HG02870 (cell line): ENCODE measurements around the gene GAPVD1.

Experiments used
- ATAC-seq: cut with Tn5 transposase; IDR thresholded peaks from one replicate; pipeline ENCODE4 v1.9.1; 2021; ENCODE audit warnings: mild to moderate bottlenecking, moderate library complexity; ENCODE audit not compliant: unreplicated experiment

Gene GAPVD1

DNA sequence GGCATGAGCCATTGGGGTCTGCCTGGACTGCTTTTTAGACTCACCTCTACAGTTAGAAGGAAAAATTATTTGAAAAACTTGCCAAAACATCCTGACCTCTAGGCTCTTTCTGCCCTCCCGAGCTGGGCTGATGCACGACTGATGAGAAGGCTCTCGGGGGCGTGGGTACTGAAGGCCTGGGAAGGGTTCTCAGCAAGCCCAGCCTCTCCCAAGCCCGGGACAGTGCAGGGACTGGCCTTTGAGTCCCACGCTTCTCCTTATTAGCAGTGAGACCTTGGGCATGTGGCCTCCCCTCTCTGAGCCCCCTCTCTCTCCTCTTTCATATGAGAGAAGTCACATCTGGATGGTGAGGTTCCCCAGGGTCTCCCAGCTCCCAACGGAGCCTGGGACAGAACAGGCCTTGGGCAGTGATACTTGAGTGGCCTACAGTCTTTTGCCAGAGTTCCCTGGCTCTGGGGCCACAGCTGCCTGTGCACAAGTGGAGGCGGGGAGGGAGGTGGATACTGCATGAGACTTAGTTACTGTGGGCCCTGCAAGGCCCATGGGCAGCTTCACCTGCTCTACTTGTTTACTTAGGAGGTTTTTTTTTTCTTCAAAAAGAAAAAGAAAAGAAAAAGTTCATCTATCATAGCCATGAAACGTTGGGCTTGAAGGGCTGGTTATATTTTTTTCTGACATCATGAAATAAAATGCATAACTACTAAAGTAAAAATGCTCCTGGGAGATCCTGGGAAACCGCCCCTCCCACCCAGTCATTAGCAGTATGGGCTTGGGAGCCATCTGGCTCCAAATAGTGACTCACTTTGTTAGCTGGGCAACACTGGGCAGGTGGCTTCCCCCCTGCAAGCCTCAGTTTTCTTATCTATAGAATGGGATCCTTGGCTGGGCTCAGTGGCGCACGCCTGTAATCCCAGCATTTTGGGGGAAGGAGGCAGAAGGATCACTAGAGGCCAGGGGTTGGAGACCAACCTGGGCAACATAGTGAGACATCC, 139.4 kb downstream of the GAPVD1 start:
- no peak for ATAC-seq

DNA sequence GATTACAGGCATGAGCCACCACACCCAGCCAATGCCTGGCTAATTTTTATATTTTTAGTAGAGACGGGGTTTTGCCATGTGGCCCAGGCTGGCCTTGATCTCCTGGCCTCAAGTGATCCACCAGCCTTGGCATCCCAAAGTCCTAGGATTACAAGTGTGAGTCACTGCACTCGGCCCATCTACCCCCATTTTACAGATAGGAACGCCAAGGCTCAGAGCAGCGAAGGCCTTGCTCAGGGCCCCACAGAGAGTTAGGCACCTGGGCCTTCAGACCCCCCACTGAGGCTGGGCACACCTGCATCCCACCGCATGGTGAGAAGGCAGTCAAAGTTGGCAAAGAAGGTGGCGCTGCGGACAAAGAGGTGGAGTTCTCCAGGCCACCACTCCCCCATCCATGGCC, 143.1 kb downstream of the GAPVD1 start:
- no peak for ATAC-seq

DNA sequence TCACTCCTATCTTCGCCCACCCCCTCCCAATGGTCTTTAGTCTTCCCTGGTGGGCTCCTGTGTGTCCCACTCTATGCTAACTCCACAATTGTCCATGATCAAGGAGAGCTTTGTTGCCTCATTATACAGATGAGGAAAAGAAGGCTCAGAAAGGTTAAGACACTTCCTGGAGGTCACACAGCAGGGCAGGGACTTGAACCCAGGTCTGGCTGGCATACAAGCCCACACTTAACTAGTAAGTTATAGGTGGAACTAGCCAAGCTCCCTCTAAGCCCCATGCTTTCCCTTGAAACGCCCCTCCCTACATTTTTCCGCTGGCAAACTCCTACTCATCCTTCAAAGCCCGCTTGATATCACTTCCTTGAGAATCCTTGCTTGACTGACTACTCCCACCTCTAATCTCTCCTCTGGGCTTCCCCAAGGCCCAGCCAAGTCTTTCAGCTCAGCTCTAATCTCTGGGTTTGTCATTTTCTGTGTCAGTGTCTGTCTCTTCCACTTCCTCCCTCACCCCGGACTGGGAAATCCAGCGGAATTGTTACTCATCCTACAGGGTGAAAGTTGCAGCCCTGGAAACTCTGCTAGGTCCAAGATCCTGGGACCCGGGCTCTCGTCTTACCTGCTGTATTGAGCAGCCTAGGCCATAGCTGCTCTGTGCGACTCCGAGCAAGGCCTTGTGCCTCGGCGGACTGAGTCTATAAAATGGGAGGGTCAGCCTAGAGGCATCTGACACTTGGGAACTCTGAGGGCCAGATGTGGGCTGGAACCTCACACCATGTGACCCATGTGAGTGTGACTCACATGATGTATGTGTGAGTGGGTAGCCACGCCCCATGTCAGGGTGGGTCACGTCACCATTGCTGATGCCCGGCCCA, 144.5 kb downstream of the GAPVD1 start:
- no peak for ATAC-seq

DNA sequence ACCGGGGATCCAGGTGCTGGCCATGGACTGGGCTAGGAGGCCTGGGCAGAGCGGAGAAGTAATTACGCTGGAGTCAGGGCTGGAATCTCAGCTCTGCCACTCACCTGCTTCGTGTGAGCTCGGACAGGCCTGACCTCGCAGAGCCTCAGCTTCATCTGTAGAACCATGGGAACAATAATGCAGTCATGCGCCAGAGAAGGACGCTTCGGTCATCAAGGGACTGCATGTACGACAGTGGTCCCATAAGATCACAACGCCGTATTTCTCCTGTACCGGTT, 145.1 kb downstream of the GAPVD1 start:
- no peak for ATAC-seq

DNA sequence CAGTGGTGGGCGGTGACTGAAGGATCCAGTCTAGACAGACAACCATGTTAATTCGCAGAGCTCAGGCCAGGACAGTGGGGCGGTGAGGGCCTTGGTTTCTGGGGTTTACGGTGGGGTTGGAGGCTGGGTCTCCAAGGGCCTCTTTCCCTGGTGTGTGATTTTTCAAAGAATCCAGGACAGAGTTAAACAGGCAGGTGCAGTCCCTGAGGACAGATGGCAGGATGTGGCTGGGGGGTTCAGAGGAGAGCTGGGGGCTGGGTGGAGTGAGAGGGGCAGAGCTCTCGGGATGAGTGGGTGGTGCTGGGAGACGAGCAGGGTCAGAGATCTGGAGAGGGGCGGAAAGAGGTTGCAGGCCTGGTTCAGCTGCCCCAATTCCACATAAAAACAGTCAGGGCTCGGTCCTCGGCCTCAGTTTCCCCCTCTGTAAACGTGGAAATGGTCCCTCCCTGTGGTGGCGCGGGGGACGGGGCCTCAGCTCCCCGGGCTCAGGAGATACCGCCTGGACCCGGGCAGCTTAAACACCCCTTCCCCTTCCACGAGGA, 145.9 kb downstream of the GAPVD1 start:
- no peak for ATAC-seq

DNA sequence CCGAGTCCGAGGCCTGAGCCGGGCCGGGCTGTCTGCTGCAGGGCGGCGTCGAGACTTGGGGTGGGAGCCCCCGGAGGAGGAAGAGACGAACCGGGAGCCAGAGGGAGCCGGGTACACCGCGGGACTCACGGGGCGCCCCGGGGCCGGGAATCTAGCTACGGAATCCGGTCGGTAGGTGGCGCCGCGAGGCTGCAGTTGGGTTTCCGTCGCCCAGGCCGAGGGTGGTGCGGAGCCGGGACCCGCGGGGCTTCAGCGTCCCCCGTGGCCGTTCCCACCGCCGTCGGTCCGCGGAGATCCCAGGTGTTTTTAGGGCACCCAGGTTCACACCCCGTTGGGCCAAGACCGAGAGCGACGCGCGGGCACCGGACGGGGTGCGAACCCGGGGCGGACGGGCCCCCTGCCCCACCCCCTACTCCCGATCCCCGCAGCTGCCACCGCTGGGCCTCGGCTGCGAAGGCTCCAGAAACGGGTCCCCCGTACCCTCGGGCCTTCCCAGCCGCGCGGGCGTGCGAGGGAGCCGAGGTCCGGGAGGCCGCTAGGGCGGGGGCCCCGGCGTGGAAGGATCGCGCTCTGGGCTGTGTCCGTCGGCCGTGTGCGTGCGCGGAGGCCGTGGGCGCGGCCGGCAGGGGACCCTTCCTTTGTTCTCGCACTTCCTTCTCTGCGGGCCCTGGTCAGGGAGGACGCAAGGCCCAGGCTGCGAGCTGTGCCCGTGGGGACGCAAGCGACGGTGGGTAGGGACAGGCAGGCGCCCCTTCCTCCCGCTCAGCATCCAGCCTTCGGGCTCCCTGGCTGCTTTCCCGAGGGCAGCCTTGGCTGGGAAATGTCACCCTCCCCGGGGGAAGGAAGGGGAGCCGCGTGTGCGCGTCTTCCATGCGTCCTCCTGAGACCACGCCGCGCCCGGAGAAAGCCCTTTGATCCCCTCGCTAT, 146.6 kb downstream of the GAPVD1 start:
- peak; percentile 56 for ATAC-seq

DNA sequence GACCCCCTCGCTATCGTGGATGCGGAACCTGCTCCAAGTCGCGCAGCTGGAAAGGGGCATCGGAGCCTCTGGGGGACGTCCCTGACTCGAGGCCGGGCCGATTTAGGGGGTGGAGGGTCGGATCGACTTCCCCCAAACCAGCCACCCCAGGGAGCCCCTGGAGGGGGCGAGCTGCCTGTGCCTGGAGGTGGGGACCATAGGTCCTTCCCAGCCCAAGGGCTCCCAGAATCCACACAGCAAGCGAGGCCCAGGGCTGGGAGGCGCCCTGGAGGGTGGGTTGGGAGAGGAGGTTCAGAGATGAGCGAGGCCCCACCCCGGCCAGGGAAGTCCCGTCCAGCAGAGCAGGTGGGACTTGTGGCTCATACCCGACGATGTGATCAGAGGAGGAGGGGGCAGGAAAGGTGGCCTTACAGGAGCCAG, 147.6 kb downstream of the GAPVD1 start:
- ATAC-seq = no peak

DNA sequence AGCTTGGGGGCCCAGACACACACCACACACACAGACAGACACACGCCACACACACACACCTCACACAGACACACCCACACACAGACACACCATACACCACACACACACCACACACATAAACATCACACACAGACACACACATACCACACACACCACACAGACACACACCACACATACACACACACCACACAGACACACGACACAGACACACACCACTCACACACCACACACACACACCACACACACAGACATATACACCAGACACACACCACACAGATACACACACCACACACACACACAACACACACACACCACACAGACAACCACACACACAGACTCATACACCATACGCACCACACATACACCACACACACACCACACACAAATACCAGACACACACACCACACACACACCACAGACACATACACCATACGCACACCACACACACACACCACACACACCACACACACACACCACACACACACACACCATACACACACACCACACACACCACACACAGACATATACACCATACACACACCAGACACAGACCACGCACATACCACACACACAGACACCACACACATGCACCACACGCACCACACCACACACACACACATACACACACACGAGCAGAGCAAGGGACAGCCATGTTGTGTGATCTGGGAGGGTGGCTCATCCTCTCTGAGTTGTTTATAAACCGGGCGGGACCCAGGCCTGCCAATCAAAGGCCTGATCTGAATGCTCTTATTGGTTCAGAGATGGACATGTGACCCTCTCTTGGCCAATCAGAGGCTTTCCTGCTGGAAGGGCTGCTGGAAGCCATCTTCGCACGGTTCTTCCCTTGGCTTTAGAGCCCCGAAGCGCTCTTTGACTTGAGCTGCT, 148.3 kb downstream of the GAPVD1 start:
- ATAC-seq = no peak

DNA sequence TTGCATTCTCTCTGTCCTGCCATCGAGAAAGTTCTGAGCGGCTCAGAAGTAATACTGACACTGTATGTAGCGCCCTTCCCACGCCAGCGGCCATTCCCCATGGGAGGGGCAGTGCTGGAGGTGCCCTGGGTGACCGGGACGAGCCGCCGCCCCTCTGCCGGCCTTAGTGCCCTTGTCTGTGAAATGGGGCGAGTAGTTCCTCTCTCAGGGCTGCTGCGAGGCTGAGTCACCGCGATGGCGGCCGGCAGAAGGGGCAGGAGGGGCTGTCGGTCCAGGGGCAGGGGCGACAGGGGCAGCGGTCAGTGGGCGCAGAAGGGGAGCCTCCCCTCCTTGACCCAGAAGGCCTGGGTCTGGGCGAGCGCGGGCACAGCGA, 148.9 kb downstream of the GAPVD1 start:
- ATAC-seq = no peak

DNA sequence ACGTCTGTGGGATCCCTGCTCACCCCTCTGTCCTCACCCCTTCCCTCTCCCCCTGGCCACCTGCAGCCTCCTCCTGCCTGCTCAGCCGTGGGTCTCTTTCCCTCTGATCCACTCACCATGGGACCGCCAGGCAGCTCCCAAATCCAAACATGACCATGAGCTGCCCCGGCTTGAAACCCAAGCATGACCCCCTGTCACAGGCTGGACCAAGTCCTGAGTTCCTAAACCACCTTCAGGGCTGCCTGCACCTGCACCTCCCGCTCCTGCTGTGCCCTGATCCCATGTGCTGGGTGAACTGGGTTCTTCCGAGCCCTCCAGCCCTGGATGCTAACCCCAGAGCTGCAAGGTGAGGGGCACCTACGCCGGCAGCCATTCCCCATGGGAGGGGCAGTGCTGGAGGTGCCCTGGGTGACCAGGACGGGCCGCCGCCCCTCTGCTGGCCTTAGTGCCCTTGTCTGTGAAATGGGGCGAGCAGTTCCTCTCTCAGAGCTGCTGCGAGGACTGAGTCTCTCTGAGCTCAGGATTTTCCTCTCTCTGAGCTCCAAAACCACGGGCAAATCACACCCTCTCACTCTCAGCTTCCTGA, 149.6 kb downstream of the GAPVD1 start:
- ATAC-seq = no peak

DNA sequence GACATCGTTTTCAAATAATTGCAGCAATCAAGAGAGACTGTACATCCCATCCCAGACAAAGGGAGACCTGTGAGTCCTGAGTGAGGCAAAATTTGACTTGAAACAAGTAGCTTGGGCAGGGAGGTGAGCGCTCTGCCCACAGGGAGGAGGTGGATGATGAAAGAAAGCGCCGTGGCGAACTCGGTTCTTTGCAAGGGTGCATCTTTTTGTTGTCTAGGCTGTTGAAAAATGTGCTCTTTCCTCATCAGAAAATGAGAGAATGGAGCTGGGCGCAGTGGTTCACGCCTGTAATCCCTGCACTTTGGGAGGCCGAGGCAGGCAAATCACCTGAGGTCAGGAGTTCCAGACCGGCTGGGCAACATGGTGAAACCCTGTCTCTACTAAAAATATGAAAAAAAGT, 150.5 kb downstream of the GAPVD1 start:
- ATAC-seq = no peak

DNA sequence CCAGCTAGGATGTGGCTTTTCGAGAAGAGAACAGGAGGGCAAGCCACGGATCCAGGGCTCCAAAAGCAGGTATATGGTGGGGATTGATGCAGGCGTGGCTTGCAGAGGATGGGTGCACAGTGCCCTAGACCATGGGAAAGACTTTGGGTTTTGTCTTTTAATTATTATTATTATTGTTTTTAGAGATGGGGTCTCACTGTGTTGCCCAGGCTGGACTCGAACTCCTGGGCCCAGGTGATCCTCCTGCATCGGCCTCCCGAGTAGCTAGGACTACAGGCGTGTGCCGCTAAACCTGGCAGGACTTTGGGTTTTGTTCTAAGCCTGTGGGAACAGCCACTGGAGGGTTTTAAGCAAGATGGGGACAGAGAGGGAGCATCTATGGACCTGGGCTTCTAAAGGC, 152.0 kb downstream of the GAPVD1 start:
- ATAC-seq = no peak

DNA sequence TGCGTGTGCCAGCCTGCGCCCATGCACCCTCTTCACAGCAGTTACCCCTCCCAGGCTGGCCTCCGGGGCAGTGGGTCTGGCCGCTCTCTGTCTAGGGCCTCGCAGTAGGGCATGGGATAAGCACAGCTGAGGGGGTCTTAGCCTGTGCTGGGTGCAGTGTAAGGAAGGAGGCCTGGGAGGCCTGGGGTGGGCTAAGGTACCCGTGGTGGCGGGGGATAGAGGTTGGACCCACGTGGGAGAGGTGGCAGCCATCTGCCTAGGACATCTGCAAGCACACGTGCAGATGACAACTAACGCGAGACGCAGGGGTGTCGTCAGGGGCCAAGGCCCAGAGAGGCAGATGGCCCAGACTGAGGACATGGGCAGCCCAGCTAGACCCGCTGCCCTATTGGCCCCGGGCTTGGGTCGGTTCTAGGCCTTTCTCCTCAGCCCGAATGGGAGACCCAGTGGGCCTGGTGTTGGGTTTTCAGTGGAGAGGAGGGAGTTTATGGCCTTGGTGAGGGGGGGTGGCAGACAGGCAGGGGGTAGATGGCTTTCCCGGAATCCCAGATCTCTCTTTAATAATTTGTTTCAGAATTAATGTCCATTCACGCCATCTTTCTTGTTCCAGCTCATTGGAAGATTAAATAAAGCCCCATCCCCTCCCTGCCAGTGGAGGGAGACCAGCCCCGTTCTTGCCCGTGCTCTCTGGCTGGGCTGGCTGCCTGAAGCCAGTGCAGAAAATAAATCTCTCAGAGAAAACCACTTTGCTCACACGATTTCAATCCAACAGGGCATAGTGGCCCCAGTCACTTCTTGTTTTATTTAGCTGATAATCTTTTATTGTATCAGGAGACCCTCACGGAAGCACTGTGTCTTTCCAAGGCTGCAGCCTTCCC, 154.2 kb downstream of the GAPVD1 start:
- no peak for ATAC-seq

DNA sequence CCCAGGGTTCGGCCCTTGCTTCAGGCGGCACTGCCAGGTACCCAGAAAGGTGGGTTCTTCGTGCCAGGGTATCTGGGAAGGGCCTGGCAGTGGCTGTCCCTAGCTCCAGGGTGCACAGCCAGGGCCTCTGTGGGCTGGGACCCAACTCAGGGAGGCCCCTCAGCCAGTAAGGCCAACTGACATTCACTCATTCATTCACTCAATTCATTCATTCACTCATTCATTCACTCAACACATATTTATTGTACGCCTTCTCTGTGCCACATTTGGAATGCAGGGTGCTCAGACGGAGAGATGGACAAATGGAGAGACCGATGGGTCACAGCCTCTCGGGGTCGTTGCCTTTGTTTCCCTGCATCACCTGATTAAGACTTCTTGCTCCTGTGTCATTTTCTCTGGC, 154.9 kb downstream of the GAPVD1 start:
- ATAC-seq = no peak
